ENCODE data around the gene TAS2R4. TPM values are rescaled to one million over a fixed set of nuclear protein-coding genes. Genes with fewer than 3 reads are reported as not detected.
"Not testable (repeated sequence)": the region's sequence is repeated elsewhere in the genome, so short reads cannot be mapped to it uniquely, and the experiment has no call there.

Gene TAS2R4
- total RNA-seq, 1 experiment from 2014 or later = 0.66 TPM

DNA sequence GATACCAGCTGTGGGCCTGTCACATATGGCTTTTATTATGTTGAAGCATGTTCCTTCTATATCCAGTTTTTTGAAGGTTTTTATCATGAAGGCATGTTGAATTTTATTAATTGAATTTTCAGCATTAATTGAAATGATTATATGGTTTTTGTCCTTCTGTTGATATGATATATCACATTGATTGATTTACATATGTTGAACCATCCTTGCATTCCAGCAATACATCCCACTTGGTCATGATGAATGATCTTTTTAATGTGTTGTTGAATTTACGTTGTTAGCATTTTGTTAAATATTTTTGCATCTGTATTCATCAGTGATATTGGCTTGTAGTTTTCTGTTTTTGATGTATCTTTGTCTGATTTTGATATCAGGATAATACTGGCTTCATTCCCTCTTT lies 43.6 kb downstream of the TAS2R4 start:
- Mint-ChIP-seq H3K27me3 (ENCODE audit: low read depth) (no peaks in the 10 kb centered on the region; the same call in 1 of the 2 replicates), H3K4me1 (peaks cover 2 to 3% of the 10 kb centered on the region in 2 experiments; a peak in 2 of 4 replicates), H3K36me3 (ENCODE audit: insufficient read depth in 1 of 3, low read depth in 3 of 3) (peaks cover 6 to 19% (median 8%) of the 10 kb centered on the region in 3 experiments; a peak in 6 of 7 replicates), H3K4me3 (no peak overlapping the region), H3K27ac (no peak overlapping the region), H3K9me3 (peaks cover 41 to 44% of the 10 kb centered on the region in 2 experiments)
- no peaks in the 10 kb centered on the region for H3K79me2 ChIP-seq (ENCODE audit: insufficient read depth, low read length)
- no peak for DNase-seq
- H2AFZ ChIP-seq (ENCODE audit: low read length) = no peak overlapping the region
- no peak overlapping the region for H3K23ac ChIP-seq (ENCODE audit: insufficient read length, low read depth, low read length)
- H3K9ac ChIP-seq (ENCODE audit: extremely low read depth, insufficient read length, low read length) = no peak overlapping the region
- H3K18ac ChIP-seq (ENCODE audit: insufficient read length, low read depth, low read length) = no peak overlapping the region
- H3K14ac ChIP-seq (ENCODE audit: insufficient read depth, low read length) = no peak overlapping the region
- no peaks in the 10 kb centered on the region for H3K4me1 ChIP-seq (ENCODE audit: insufficient read depth, low read length)
- H4K5ac ChIP-seq (ENCODE audit: insufficient read length, low read depth, low read length) = no peak overlapping the region
- H3K56ac ChIP-seq (ENCODE audit: insufficient read length, low read depth, low read length) = no peak overlapping the region
- no peak overlapping the region for H2BK12ac ChIP-seq (ENCODE audit: insufficient read length, low read depth, low read length)
- H2BK15ac ChIP-seq (ENCODE audit: low read depth, low read length) = no peak overlapping the region
- H3K9me3 ChIP-seq (ENCODE audit: control insufficient read depth, low read depth, low read length) = no peaks in the 10 kb centered on the region
- TF ChIP-seq, protein P1, sequence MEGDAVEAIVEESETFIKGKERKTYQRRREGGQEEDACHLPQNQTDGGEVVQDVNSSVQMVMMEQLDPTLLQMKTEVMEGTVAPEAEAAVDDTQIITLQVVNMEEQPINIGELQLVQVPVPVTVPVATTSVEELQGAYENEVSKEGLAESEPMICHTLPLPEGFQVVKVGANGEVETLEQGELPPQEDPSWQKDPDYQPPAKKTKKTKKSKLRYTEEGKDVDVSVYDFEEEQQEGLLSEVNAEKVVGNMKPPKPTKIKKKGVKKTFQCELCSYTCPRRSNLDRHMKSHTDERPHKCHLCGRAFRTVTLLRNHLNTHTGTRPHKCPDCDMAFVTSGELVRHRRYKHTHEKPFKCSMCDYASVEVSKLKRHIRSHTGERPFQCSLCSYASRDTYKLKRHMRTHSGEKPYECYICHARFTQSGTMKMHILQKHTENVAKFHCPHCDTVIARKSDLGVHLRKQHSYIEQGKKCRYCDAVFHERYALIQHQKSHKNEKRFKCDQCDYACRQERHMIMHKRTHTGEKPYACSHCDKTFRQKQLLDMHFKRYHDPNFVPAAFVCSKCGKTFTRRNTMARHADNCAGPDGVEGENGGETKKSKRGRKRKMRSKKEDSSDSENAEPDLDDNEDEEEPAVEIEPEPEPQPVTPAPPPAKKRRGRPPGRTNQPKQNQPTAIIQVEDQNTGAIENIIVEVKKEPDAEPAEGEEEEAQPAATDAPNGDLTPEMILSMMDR (conservative IDR thresholded peaks at IDR 0.05) = no peak
- H3K27ac ChIP-seq (ENCODE audit: insufficient read length, low read depth, low read length) = no peak overlapping the region
- H4K20me1 ChIP-seq (ENCODE audit: control insufficient read depth, insufficient read depth, insufficient read length) = no peaks in the 10 kb centered on the region
- H2BK20ac ChIP-seq (ENCODE audit: low read depth, low read length, poor library complexity, severe bottlenecking) = no peak overlapping the region
- H2BK5ac ChIP-seq (ENCODE audit: insufficient read length, low read length) = no peak overlapping the region
- WGBS (ENCODE audit: extremely low coverage, insufficient read length, low lambda C conversion rate) = no CpG with 5 or more reads among the region's 1 CpG
- no peak overlapping the region for H4K91ac ChIP-seq (ENCODE audit: insufficient read length, low read depth, low read length)
- H3T11ph ChIP-seq (ENCODE audit: low read length) = no peak overlapping the region
- H3K27me3 ChIP-seq (ENCODE audit: insufficient read depth, low read length) = no peaks in the 10 kb centered on the region
- H2BK120ac ChIP-seq (ENCODE audit: low read depth, low read length, poor library complexity, severe bottlenecking) = no peak overlapping the region
- no peak overlapping the region for H4K8ac ChIP-seq (replicated peaks; ENCODE audit: insufficient read length, low read depth, low read length)
- H2AK5ac ChIP-seq (ENCODE audit: insufficient read length, low read length) = no peak overlapping the region
- H3K23me2 ChIP-seq (ENCODE audit: insufficient read length, low read depth, low read length, poor library complexity, severe bottlenecking) = no peaks in the 10 kb centered on the region
- no peak overlapping the region for H3K4ac ChIP-seq (ENCODE audit: low read depth, low read length)
- no peak overlapping the region for H3K4me2 ChIP-seq (ENCODE audit: insufficient read depth, insufficient read length, low read length)
- no peaks in the 10 kb centered on the region for H3K79me1 ChIP-seq (ENCODE audit: insufficient read depth, low read depth, low read length, poor library complexity, severe bottlenecking)

DNA sequence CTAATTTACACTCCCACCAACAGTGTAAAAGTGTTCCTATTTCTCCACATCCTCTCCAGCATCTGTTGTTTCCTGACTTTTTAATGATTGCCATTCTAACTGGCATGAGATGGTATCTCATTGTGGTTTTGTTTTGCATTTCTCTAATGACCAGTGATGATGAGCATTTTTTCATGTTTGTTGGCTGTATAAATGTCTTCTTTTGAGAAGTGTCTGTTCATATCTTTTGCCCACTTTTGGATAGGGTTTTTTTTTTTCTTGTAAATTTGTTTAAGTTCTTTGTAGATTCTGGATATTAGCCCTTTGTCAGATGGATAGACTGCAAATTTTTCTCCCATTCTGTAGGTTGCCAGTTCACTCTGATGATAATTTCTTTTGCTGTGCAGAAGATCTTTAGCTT lies 46.0 kb downstream of the TAS2R4 start:
- not testable (repeated sequence) for H4K5ac ChIP-seq (ENCODE audit: insufficient read length, low read depth, low read length); H3K14ac ChIP-seq (ENCODE audit: insufficient read depth, low read length); H3K4me2 ChIP-seq (ENCODE audit: insufficient read depth, insufficient read length, low read length); H2AFZ ChIP-seq (ENCODE audit: low read length); H3K27ac Mint-ChIP-seq; H4K20me1 ChIP-seq (ENCODE audit: control insufficient read depth, insufficient read depth, insufficient read length); H3K4me3 Mint-ChIP-seq; H2BK12ac ChIP-seq (ENCODE audit: insufficient read length, low read depth, low read length); H3K9ac ChIP-seq (ENCODE audit: extremely low read depth, insufficient read length, low read length); H3K56ac ChIP-seq (ENCODE audit: insufficient read length, low read depth, low read length); H2BK120ac ChIP-seq (ENCODE audit: low read depth, low read length, poor library complexity, severe bottlenecking); H3K4me1 Mint-ChIP-seq; H4K91ac ChIP-seq (ENCODE audit: insufficient read length, low read depth, low read length); H2AK5ac ChIP-seq (ENCODE audit: insufficient read length, low read length); H3K27me3 Mint-ChIP-seq (ENCODE audit: low read depth); H2BK15ac ChIP-seq (ENCODE audit: low read depth, low read length); H3K27ac ChIP-seq (ENCODE audit: insufficient read length, low read depth, low read length); DNase-seq; H4K8ac ChIP-seq (replicated peaks; ENCODE audit: insufficient read length, low read depth, low read length); H3K23me2 ChIP-seq (ENCODE audit: insufficient read length, low read depth, low read length, poor library complexity, severe bottlenecking); H3K18ac ChIP-seq (ENCODE audit: insufficient read length, low read depth, low read length); H2BK5ac ChIP-seq (ENCODE audit: insufficient read length, low read length); H3T11ph ChIP-seq (ENCODE audit: low read length); H2BK20ac ChIP-seq (ENCODE audit: low read depth, low read length, poor library complexity, severe bottlenecking); H3K4me1 ChIP-seq (ENCODE audit: insufficient read depth, low read length); H3K23ac ChIP-seq (ENCODE audit: insufficient read length, low read depth, low read length); H3K79me1 ChIP-seq (ENCODE audit: insufficient read depth, low read depth, low read length, poor library complexity, severe bottlenecking); H3K4ac ChIP-seq (ENCODE audit: low read depth, low read length); H3K79me2 ChIP-seq (ENCODE audit: insufficient read depth, low read length); H3K9me3 ChIP-seq (ENCODE audit: control insufficient read depth, low read depth, low read length); H3K27me3 ChIP-seq (ENCODE audit: insufficient read depth, low read length)
- Mint-ChIP-seq H3K9me3 (peaks cover 41 to 44% of the 10 kb centered on the region in 2 experiments), H3K36me3 (ENCODE audit: insufficient read depth in 1 of 3, low read depth in 3 of 3) (peaks cover 6 to 19% (median 8%) of the 10 kb centered on the region in 3 experiments; a peak in 6 of 7 replicates)
